ENCODE results near the gene LYPD6B. TPM values are rescaled to one million over a fixed set of nuclear protein-coding genes. Genes with fewer than 3 reads are reported as not detected.

The LYPD6B gene
- total RNA-seq, 1 donor from 2014 or later = not detected

DNA sequence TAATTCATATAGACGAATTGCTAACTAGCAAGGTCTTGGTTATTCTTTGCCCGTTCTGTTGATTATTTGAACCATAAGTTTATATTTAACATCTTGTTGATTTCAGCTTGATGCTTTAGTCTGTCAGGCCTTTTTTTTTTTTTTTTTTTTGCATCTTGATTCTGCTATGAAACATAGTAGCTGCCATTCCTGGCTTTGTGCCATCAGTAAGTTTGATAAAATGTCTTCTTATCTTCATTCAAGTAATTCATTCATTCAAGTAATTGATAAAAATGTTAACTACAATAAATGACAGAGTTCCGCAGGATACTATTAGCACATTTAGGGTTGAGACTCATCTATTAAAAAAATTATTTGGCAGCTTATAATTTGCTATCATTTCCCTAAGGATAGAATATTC, 134.7 kb downstream of the LYPD6B start:
- intact Hi-C loops (cut with micrococcal nuclease) = no loop called here
- TF ChIP-seq, protein P1, sequence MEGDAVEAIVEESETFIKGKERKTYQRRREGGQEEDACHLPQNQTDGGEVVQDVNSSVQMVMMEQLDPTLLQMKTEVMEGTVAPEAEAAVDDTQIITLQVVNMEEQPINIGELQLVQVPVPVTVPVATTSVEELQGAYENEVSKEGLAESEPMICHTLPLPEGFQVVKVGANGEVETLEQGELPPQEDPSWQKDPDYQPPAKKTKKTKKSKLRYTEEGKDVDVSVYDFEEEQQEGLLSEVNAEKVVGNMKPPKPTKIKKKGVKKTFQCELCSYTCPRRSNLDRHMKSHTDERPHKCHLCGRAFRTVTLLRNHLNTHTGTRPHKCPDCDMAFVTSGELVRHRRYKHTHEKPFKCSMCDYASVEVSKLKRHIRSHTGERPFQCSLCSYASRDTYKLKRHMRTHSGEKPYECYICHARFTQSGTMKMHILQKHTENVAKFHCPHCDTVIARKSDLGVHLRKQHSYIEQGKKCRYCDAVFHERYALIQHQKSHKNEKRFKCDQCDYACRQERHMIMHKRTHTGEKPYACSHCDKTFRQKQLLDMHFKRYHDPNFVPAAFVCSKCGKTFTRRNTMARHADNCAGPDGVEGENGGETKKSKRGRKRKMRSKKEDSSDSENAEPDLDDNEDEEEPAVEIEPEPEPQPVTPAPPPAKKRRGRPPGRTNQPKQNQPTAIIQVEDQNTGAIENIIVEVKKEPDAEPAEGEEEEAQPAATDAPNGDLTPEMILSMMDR (IDR thresholded peaks at IDR 0.05; ENCODE audit: borderline replicate concordance) = no peak
- no peak overlapping the region for H3K4me3 ChIP-seq
- no peaks in the 10 kb centered on the region for H3K9me3 ChIP-seq (replicated peaks)
- H3K27me3 ChIP-seq (ENCODE audit: low read depth) = no peaks in the 10 kb centered on the region
- H3K27ac ChIP-seq (replicated peaks) = no peak overlapping the region
- no peak for DNase-seq
- no peaks in the 10 kb centered on the region for H3K36me3 ChIP-seq
- H3K4me1 ChIP-seq = no peaks in the 10 kb centered on the region

DNA sequence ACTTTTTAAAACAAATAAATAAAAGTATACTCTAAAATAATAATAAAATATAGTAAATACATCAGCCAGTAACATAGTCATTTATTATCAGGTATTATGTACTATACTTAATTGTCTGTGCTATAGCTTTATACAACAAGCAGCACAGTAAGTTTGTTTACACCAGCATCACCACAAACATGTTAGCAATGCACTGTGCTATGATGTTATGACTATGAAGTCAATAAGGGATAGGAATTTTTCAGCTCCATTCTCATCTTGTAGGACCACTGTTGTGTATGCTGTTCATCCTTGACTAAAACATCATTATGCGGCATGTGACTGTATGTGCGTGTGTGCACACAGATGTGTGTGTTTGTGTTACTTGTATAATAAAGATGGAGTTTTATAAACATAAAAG, 137.5 kb downstream of the LYPD6B start:
- Histone ChIP-seq H3K4me1 (no peaks in the 10 kb centered on the region), H3K36me3 (no peaks in the 10 kb centered on the region), H3K27ac (replicated peaks) (no peak overlapping the region), H3K4me3 (no peak overlapping the region), H3K27me3 (ENCODE audit: low read depth) (no peaks in the 10 kb centered on the region), H3K9me3 (replicated peaks) (no peaks in the 10 kb centered on the region)
- no peak for DNase-seq
- intact Hi-C loops (cut with micrococcal nuclease) = no loop called here
- TF ChIP-seq, protein P1 (IDR thresholded peaks at IDR 0.05; ENCODE audit: borderline replicate concordance) = no peak

DNA sequence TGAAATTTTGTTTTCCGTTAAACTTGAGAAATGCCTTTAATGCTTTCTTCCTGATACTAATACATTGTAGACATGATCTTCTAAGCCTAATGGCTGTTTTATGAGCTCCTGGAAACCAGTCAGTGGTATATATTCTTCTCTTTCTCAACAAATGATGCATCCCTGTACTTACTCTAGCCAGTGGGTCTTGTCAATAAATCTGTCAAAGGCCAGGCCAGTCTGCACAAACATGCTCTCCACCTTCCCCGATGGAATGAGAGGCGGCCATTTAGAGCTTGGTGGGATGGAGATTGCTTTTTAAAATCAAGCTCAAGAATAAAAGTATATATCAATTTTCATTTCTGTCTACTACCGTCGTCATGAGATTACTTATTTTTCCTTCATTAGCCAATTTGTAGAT, 140.1 kb downstream of the LYPD6B start:
- no peak overlapping the region for H3K27ac ChIP-seq (replicated peaks)
- no peaks in the 10 kb centered on the region for H3K4me1 ChIP-seq
- DNase-seq = no peak
- no peak overlapping the region for H3K4me3 ChIP-seq
- intact Hi-C loops (cut with micrococcal nuclease) = no loop called here
- no peaks in the 10 kb centered on the region for H3K9me3 ChIP-seq (replicated peaks)
- no peaks in the 10 kb centered on the region for H3K27me3 ChIP-seq (ENCODE audit: low read depth)
- TF ChIP-seq, protein P1 (IDR thresholded peaks at IDR 0.05; ENCODE audit: borderline replicate concordance) = no peak
- no peaks in the 10 kb centered on the region for H3K36me3 ChIP-seq

DNA sequence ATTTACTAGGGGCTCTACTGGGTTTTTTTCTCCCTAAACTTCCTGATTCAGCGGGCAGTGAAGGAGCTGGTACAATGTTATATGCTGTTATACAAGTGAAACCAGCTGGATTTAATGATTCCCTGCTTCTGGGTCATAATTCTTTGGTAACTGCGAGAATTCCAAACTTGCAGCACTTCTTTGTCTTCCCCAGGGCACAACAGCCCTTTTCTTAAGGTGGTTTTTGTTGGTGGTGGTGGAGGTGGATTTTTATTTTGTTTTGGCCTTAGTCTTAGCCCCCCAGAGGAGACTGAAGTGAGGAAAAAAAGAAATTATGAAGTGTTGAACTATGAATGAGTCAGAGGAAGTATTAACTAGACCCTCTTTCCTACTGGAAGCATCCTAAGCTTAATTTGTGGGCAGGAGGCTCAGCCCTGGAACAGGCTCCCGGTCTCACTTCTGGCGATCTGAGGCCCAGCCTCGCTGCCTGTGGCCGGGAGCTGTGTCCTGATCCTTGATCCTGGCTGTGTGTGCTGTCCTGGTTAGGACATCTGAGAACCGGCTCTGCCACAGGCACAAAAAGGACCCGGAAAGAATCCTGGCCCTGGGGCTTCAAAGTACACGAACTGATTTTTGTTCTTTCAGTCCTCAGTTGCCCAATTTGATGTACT, 141.9 kb downstream of the LYPD6B start:
- intact Hi-C loops (cut with micrococcal nuclease) = no loop called here
- no peaks in the 10 kb centered on the region for H3K4me1 ChIP-seq
- H3K27me3 ChIP-seq (ENCODE audit: low read depth) = no peaks in the 10 kb centered on the region
- no peak overlapping the region for H3K27ac ChIP-seq (replicated peaks)
- no peak for DNase-seq
- no peaks in the 10 kb centered on the region for H3K9me3 ChIP-seq (replicated peaks)
- TF ChIP-seq, protein P1 (IDR thresholded peaks at IDR 0.05; ENCODE audit: borderline replicate concordance) = no peak
- H3K36me3 ChIP-seq = no peaks in the 10 kb centered on the region
- H3K4me3 ChIP-seq = no peak overlapping the region

DNA sequence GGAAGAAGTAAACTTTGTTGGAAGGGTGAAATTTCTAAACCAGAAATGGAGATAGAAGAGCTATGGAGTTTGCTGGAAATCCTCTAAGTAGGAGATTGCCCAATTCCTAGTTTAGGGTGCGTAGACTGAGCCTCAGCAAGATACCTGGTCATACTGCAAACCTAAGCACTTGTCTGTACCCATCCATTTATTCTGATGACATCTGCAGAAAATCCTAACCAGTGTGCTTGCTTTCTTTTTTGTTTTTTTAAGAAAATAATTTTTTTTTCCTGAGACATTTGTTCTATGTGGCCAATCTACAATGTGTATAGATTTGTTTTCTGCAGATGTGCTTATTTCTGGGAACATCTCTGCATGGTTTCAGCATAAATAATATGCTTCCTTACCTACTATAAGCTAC, 144.7 kb downstream of the LYPD6B start:
- H3K4me1 ChIP-seq = no peaks in the 10 kb centered on the region

More for the DNA sequence above, 144.7 kb downstream of the LYPD6B start:
- TF ChIP-seq, protein P1 (IDR thresholded peaks at IDR 0.05; ENCODE audit: borderline replicate concordance) = no peak
- H3K9me3 ChIP-seq (replicated peaks) = no peaks in the 10 kb centered on the region
- no peak for DNase-seq
- no peak overlapping the region for H3K27ac ChIP-seq (replicated peaks)
- no peaks in the 10 kb centered on the region for H3K36me3 ChIP-seq
- H3K4me3 ChIP-seq = no peak overlapping the region
- intact Hi-C loops (cut with micrococcal nuclease) = no loop called here
- no peaks in the 10 kb centered on the region for H3K27me3 ChIP-seq (ENCODE audit: low read depth)

Data from left ventricle myocardium inferior (tissue), 1 donor.